HG03103 (cell line): ENCODE measurements around the gene REG4.

ENCODE experiments used
- ATAC-seq: cut with Tn5 transposase; IDR thresholded peaks from one replicate; pipeline ENCODE4 v1.9.1; 2021; ENCODE audit warnings: low read depth; ENCODE audit not compliant: unreplicated experiment

The REG4 gene

DNA sequence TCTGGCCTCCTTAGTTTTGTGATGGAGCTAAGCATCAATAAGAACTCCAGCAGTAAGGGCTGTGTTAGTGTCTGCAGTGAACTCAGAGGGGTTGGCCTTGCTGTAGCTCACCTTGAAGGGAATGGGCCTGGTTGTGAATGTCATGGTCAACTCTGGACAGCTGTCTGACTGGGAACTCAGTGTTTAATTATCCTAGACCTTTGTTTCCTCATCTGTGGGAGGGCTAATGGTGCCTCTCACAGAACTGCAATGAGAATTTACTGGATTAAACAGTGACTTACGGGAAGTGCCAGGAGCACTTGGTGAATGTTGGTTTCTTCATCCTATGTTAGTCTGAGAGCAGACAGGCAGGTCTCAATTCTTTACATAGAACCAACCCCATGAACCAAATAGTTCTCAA lies 66.2 kb downstream of the REG4 start:
- no peak for ATAC-seq

DNA sequence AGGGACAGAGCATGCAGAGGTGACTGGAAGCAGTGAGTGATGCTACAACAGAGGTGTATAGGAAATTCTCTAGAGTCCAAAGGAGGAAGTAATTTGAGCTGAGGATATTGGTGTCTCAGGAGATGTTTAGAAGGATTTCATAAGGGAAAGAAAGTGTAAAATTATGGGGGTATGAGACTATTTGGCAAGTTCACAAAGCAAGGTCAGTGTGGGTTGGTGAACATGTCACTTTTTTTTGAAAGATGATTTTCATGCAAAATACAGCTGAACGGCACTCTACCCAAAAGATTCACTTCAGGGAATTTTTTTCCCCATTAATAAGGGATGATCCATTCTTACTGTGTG lies 66.7 kb downstream of the REG4 start:
- no peak for ATAC-seq
